GM12878 (cell line): Measurements from ENCODE around the gene CROT.

ENCODE experiments used
- HDAC6 ChIP-seq: fragments of 200-600 bp; sonication (generic); IDR thresholded peaks from one replicate; pipeline ENCODE4 v1.8.0; 2017; ENCODE audit warnings: antibody characterized with exemption; ENCODE audit not compliant: unreplicated experiment
- RBBP5 ChIP-seq: fragments of 200-600 bp; sonication (generic); conservative IDR thresholded peaks from 2 replicates; pipeline ENCODE4 v1.6.1; 2016
- TF ChIP-seq, protein P1 (sequence below): IDR thresholded peaks from 2 replicates; pipeline ENCODE4 v1.6.1; 2012; ENCODE audit warnings: improper control_type of control experiment, low read depth, low read length; ENCODE audit not compliant: insufficient replicate concordance

DNA sequence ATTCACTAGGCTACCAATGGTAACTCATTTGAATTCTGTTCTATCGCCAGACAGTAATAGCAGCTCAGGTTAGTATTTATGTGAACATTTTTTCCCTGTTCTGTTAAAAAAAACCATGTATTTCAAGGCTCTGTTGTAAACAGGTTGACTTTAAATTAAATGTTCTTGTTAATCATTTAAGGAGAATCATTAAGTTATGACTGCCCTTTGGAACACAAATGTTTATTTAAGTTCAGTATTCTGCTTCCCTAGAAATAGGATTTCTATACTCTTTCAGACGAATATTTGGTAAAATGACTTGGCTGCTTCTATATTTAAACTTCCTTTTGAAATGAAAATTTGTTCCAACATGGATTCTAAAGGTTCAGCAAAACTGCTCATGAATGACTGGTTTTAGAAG is 13.1 kb upstream of the CROT start:
- no peak for TF ChIP-seq HDAC6
- no peak for TF ChIP-seq RBBP5
- TF ChIP-seq, protein P1, sequence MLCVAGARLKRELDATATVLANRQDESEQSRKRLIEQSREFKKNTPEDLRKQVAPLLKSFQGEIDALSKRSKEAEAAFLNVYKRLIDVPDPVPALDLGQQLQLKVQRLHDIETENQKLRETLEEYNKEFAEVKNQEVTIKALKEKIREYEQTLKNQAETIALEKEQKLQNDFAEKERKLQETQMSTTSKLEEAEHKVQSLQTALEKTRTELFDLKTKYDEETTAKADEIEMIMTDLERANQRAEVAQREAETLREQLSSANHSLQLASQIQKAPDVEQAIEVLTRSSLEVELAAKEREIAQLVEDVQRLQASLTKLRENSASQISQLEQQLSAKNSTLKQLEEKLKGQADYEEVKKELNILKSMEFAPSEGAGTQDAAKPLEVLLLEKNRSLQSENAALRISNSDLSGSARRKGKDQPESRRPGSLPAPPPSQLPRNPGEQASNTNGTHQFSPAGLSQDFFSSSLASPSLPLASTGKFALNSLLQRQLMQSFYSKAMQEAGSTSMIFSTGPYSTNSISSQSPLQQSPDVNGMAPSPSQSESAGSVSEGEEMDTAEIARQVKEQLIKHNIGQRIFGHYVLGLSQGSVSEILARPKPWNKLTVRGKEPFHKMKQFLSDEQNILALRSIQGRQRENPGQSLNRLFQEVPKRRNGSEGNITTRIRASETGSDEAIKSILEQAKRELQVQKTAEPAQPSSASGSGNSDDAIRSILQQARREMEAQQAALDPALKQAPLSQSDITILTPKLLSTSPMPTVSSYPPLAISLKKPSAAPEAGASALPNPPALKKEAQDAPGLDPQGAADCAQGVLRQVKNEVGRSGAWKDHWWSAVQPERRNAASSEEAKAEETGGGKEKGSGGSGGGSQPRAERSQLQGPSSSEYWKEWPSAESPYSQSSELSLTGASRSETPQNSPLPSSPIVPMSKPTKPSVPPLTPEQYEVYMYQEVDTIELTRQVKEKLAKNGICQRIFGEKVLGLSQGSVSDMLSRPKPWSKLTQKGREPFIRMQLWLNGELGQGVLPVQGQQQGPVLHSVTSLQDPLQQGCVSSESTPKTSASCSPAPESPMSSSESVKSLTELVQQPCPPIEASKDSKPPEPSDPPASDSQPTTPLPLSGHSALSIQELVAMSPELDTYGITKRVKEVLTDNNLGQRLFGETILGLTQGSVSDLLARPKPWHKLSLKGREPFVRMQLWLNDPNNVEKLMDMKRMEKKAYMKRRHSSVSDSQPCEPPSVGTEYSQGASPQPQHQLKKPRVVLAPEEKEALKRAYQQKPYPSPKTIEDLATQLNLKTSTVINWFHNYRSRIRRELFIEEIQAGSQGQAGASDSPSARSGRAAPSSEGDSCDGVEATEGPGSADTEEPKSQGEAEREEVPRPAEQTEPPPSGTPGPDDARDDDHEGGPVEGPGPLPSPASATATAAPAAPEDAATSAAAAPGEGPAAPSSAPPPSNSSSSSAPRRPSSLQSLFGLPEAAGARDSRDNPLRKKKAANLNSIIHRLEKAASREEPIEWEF = no peak
